Smooth muscle cell (in vitro differentiated cells): ENCODE data around the gene AADAT. TPM values are rescaled to one million over a fixed set of nuclear protein-coding genes. Genes with fewer than 3 reads are reported as not detected.

Source experiments
- DNase-seq: peaks from one replicate; lab custom pipeline; 2025; ENCODE audit not compliant: unreplicated experiment; lab: John Stamatoyannopoulos, UW
- H2AFZ ChIP-seq: fragments of 200-600 bp; sonication (generic); 2 replicates; pipeline ENCODE4 v1.6.0; 2016; ENCODE audit warnings: antibody characterized with exemption, low read depth, mild to moderate bottlenecking
- H3F3A ChIP-seq: fragments of 200-600 bp; sonication (generic); 2 replicates; pipeline ENCODE4 v1.6.0; 2017; ENCODE audit warnings: antibody characterized with exemption, low read depth
- H3K27ac ChIP-seq: fragments of 200-600 bp; sonication (generic); 2 replicates; pipeline ENCODE4 v1.5.1; 2016; ENCODE audit warnings: low read depth, mild to moderate bottlenecking
- H3K27me3 ChIP-seq: fragments of 200-600 bp; sonication (generic); 2 replicates; pipeline ENCODE4 v1.6.1; 2016; ENCODE audit warnings: low read depth, mild to moderate bottlenecking
- H3K36me3 ChIP-seq: fragments of 200-600 bp; sonication (generic); 2 replicates; pipeline ENCODE4 v1.5.1; 2016; ENCODE audit warnings: low read depth
- H3K4me1 ChIP-seq: fragments of 200-600 bp; sonication (generic); 2 replicates; pipeline ENCODE4 v1.5.1; 2016; ENCODE audit warnings: low read depth
- H3K4me2 ChIP-seq: fragments of 200-600 bp; sonication (generic); 2 replicates; pipeline ENCODE4 v1.6.0; 2016; ENCODE audit warnings: mild to moderate bottlenecking
- H3K4me3 ChIP-seq: fragments of 200-600 bp; sonication (generic); 2 replicates; pipeline ENCODE4 v1.5.1; 2016; ENCODE audit warnings: mild to moderate bottlenecking
- H3K79me2 ChIP-seq: fragments of 200-600 bp; sonication (generic); 2 replicates; pipeline ENCODE4 v1.6.0; 2016; ENCODE audit warnings: low read depth, mild to moderate bottlenecking
- H3K9ac ChIP-seq: fragments of 200-600 bp; sonication (generic); 2 replicates; pipeline ENCODE4 v1.6.0; 2016; ENCODE audit warnings: low read depth
- H3K9me3 ChIP-seq: fragments of 200-600 bp; sonication (generic); replicated peaks from 2 replicates; pipeline ENCODE4 v1.5.1; 2016; ENCODE audit warnings: low read depth
- H4K20me1 ChIP-seq: fragments of 200-600 bp; sonication (generic); 2 replicates; pipeline ENCODE4 v1.6.0; 2016; ENCODE audit warnings: low read depth
- CTCF ChIP-seq: fragments of 200-600 bp; sonication (generic); IDR thresholded peaks from 2 replicates; pipeline ENCODE4 v1.5.1; 2017; ENCODE audit warnings: borderline replicate concordance, mild to moderate bottlenecking, antibody characterized with exemption; ENCODE audit not compliant: insufficient read depth, poor library complexity, severe bottlenecking
- WGBS: methylation state at CpG from one replicate; pipeline ENCODE4 v1.1.7; 2016; ENCODE audit warnings: low lambda C conversion rate; 5-methylcytosine and 5-hydroxymethylcytosine counted together
- polyA plus RNA-seq: library from polyadenylated mRNA; unstranded; fragments of >200 nt; fragmentation: Nextera tagmentation; extraction: Ambion mirVana; gene quantifications from 2 replicates; pipeline ENCODE4 v1.2.1, GENCODE V29; 2016
- total RNA-seq: library from RNA; depleted of rRNA; stranded (reverse); fragments of >200 nt; gene quantifications from 2 replicates; pipeline ENCODE4 v1.2.3, GENCODE V29; 2014

Gene AADAT
- total and polyA plus RNA-seq, 2 experiments from 2014 or later, result 13.4 to 18.8 TPM

DNA sequence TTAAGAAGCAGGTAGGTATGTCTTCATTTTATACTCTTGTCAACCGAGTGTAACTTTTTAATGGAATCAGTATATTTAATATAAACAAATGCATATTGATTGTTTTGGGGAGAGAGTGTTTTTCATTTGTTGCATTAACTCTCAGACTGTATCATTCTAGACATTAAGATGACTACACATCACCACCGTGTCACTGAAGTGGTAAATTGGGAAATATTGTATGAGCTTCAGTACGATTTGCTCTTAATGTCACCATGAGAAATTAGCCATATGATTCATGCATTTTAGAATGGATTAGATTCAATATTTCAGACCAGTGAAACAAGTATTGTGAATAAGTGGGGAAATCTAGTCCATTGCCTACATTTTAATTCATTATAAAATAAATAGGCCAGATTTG is 53.9 kb downstream of the AADAT start:
- Histone ChIP-seq H3K9me3 (no peaks in the 10 kb centered on the region), H3K27me3 (no peaks in the 10 kb centered on the region), H3K4me3 (no peak overlapping the region), H3K36me3 (no peaks in the 10 kb centered on the region), H3K4me2 (no peak overlapping the region), H3F3A (no peaks in the 10 kb centered on the region), H3K4me1 (no peaks in the 10 kb centered on the region), H3K9ac (no peak overlapping the region), H4K20me1 (no peaks in the 10 kb centered on the region), H3K27ac (no peak overlapping the region), H3K79me2 (no peaks in the 10 kb centered on the region), H2AFZ (no peak overlapping the region)
- no peak for DNase-seq
- 94% methylated on average over 3 of the region's 3 CpGs for WGBS
- TF ChIP-seq CTCF, result no peak

GRCh38 chr4:170035231-170035630 is 54.5 kb downstream of the AADAT start:
- Histone ChIP-seq H3K27me3 (no peaks in the 10 kb centered on the region), H3K79me2 (no peaks in the 10 kb centered on the region), H2AFZ (no peak overlapping the region), H3K4me2 (no peak overlapping the region), H3K4me1 (no peaks in the 10 kb centered on the region), H3K9me3 (no peaks in the 10 kb centered on the region), H3K9ac (no peak overlapping the region), H3K36me3 (no peaks in the 10 kb centered on the region), H4K20me1 (no peaks in the 10 kb centered on the region), H3K27ac (no peak overlapping the region), H3F3A (no peaks in the 10 kb centered on the region), H3K4me3 (no peak overlapping the region)
- no peak for TF ChIP-seq CTCF
- WGBS, result 100% methylated on average over 1 of the region's 1 CpG
- no peak for DNase-seq

GRCh38 chr4:170033999-170034398 is 55.8 kb downstream of the AADAT start:
- 97% methylated on average over 2 of the region's 2 CpGs for WGBS
- no peak for DNase-seq
- Histone ChIP-seq H3K9me3 (no peaks in the 10 kb centered on the region), H4K20me1 (no peaks in the 10 kb centered on the region), H3F3A (no peaks in the 10 kb centered on the region), H3K4me2 (no peak overlapping the region), H3K27ac (no peak overlapping the region), H3K9ac (no peak overlapping the region), H3K4me1 (no peaks in the 10 kb centered on the region), H3K79me2 (no peaks in the 10 kb centered on the region), H3K36me3 (no peaks in the 10 kb centered on the region), H2AFZ (no peak overlapping the region), H3K27me3 (no peaks in the 10 kb centered on the region), H3K4me3 (no peak overlapping the region)
- TF ChIP-seq CTCF, result no peak

- H3K4me3 ChIP-seq, result no peak overlapping the region
- WGBS, result 50% methylated on average over 1 of the region's 1 CpG
- peaks cover 3% of the 10 kb centered on the region for H3K4me1 ChIP-seq
- no peaks in the 10 kb centered on the region for H3K36me3 ChIP-seq
- no peaks in the 10 kb centered on the region for H3K9me3 ChIP-seq
- H3K9ac ChIP-seq, result no peak overlapping the region
- no peak for DNase-seq
- H3K27ac ChIP-seq, result no peak overlapping the region
- no peak for TF ChIP-seq CTCF
- no peak overlapping the region for H3K4me2 ChIP-seq
- no peaks in the 10 kb centered on the region for H3F3A ChIP-seq
- no peaks in the 10 kb centered on the region for H3K79me2 ChIP-seq
- no peaks in the 10 kb centered on the region for H3K27me3 ChIP-seq
- no peak overlapping the region for H2AFZ ChIP-seq
- no peaks in the 10 kb centered on the region for H4K20me1 ChIP-seq
Measured at GRCh38 chr4:170030121-170030520, 59.6 kb downstream of the AADAT start.
